COLO829 (cell line): ENCODE results near the gene ZBTB49.
"Not testable (repeated sequence)": the region's sequence is repeated elsewhere in the genome, so short reads cannot be mapped to it uniquely, and the experiment has no call there.

ENCODE experiments used
- DNase-seq: peaks from one replicate; pipeline ENCODE4 v3.0.0; 2012; ENCODE audit warnings: low spot score

ZBTB49 gene, protein sequence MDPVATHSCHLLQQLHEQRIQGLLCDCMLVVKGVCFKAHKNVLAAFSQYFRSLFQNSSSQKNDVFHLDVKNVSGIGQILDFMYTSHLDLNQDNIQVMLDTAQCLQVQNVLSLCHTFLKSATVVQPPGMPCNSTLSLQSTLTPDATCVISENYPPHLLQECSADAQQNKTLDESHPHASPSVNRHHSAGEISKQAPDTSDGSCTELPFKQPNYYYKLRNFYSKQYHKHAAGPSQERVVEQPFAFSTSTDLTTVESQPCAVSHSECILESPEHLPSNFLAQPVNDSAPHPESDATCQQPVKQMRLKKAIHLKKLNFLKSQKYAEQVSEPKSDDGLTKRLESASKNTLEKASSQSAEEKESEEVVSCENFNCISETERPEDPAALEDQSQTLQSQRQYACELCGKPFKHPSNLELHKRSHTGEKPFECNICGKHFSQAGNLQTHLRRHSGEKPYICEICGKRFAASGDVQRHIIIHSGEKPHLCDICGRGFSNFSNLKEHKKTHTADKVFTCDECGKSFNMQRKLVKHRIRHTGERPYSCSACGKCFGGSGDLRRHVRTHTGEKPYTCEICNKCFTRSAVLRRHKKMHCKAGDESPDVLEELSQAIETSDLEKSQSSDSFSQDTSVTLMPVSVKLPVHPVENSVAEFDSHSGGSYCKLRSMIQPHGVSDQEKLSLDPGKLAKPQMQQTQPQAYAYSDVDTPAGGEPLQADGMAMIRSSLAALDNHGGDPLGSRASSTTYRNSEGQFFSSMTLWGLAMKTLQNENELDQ

DNA sequence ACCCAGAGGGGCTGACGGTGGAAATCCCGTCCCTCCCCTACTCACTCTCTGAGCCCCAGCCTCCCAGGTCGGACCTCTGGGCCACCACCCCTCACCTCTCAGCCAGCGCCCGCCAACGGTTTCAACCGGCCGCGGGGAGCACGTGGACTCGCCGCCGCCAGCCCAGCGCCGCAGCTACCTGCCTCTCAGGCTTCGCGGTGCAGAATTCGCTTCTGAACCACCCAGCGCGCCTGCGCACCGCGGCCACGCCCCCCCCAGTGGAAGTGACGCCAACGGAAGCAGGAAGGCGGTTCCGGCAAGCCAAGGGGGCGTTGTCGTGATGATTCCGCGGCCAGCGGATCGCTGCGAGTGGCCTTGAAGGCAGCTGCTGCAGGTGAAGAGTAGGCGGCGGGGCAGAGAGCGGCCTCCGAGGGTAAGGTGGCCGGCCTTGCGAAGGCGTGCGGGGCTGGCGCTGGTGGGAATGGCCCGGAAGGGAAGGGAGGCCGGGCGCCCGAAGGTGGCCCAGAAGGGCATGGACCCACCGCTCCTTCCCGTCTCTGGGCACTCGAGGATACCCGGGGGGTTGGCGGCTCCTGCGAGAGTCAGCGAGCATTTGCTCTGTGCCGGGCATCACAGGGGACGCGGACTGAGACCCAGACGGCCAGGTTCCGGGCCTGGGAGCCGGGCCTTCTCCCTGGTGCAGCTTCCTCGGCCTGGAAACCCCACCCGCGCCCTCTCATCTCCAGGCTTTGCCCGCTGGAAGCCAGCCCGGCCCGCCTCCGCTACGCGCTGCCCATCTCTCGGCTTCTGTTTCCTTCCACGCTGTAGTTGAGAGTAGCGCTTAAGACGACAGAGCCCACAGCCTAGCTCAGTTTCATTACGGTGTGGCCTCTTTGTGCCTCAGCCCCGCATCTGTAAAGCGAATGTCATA, at the start of gene ZBTB49, which contains the start of gene LYAR:
TSS of gene ZBTB49 (plus strand) at position 311 of the 910 bp plus-strand sequence. CDS start 9,695 bp downstream, outside the sequence.
TSS of gene LYAR (minus strand) at position 214 of the 910 bp plus-strand sequence. CDS start 6,412 bp downstream, outside the sequence.
- peak; percentile 89 for DNase-seq

GRCh38 chr4:4245172-4245571, 44.9 kb upstream of the ZBTB49 start:
- no peak for DNase-seq

- no peak for DNase-seq
Observed at GRCh38 chr4:4247696-4248028, 42.4 kb upstream of the ZBTB49 start.

- peak; percentile 89 for DNase-seq
Observed at GRCh38 chr4:4248029-4248884, 41.8 kb upstream of the ZBTB49 start, which contains the start of gene TMEM128. TSS of gene TMEM128 (minus strand) at chr4:4248223. CDS start at chr4:4248202, 21 bp downstream.

DNA sequence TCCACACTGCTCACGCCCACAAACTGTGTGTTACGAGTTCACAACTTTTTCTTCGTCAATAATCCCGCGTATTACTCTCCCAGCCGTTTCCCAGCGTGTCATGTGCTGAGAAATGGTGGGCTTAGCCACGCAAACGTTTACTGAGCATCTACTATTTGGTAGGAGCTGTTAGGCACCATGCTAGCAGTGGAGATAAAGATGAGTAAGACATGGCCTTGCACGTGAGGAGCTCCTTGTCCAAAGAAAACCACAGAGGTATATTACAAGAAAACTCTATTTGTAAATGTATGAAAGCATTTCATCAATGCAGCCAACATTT, 41.2 kb upstream of the ZBTB49 start:
- DNase-seq: peak; percentile 16

- not testable (repeated sequence) for DNase-seq
Observed at GRCh38 chr4:4249342-4249741, 40.7 kb upstream of the ZBTB49 start.

DNA sequence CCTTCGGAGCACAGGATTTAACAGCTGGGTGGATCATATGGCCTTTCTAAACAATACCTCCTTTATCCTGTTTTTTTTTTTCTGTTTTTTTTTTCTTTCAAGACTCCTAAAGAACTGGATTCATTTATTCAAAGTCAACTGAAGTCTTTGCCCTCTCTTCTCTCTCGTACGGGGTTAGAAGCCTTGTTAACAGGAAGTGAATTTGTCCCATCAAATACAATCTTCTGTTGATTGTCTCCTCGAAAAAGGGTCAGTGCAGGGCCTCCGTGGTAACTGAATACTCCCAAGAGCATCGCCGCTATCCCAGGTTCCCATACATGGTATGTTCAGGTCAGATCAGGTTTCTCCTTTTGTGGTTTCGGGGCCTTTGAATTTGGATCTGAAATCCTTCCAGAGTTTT, 40.2 kb upstream of the ZBTB49 start:
- DNase-seq: peak; percentile 76

DNA sequence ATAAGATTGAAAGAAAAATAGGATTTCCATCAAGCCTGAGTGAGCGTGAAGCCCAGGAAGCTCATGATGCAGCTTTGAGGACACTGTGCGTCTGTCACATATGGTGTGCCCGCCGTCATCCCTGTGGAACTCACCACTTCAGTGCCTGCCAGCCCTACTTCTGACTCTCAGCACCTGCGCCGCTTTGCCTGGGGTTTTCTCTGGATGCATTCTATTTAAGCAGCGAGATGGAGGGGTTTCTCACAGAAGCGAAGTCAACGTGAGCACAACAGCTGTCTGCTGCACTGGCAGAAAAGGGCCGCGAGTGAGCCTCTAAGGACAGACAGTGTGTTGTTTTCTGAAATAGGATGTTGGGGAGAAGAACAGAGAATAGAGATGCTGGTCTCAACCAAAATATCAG, 35.9 kb upstream of the ZBTB49 start:
- no peak for DNase-seq

GRCh38 chr4:4254666-4255065, 35.4 kb upstream of the ZBTB49 start:
- no peak for DNase-seq

DNA sequence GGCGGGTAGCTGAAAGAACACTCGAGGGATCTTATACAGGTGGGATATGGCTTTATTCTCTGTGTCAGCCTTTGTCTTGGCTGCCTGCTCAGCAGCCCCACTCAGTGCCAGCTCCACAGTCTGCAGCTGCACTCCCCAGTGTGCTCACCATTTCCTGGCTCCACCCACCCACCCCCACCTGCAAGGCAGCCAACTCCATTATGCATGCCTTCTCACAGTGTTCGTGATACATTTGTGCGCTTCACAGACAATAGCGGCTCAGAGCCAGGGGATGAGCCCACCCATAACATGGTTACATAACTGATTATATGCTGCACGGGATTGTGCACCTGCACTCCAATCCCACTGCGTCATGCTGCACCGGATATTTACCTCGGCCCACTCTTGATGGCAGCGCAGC, 33.3 kb upstream of the ZBTB49 start:
- no peak for DNase-seq

DNA sequence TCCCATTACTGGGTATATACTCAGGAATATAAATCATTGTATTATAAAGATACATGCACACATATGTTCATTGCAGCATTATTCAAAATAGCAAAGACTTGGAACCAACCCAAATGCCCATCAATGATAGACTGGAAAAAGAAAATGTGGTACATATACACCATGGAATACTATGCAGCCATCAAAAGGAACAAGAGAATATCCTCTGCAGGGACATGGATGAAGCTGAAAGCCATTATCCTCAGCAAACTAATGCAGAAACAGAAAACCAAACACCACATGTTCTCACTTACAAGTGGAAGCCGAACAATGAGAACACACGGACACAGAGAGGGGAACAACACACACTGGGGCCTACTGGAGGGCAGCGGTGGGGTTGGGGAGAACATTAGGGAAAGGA, 32.3 kb upstream of the ZBTB49 start:
- DNase-seq: not testable (repeated sequence)

GRCh38 chr4:4259484-4260100, 30.5 kb upstream of the ZBTB49 start:
- DNase-seq: peak; percentile 15

GRCh38 chr4:4260185-4260751, 29.8 kb upstream of the ZBTB49 start:
- DNase-seq: peak; percentile 76

- DNase-seq: no peak
Observed at GRCh38 chr4:4267981-4268380, 22.1 kb upstream of the ZBTB49 start.

GRCh38 chr4:4268776-4269175, 21.3 kb upstream of the ZBTB49 start:
- no peak for DNase-seq

GRCh38 chr4:4269331-4269731, 20.7 kb upstream of the ZBTB49 start:
- DNase-seq: no peak

DNA sequence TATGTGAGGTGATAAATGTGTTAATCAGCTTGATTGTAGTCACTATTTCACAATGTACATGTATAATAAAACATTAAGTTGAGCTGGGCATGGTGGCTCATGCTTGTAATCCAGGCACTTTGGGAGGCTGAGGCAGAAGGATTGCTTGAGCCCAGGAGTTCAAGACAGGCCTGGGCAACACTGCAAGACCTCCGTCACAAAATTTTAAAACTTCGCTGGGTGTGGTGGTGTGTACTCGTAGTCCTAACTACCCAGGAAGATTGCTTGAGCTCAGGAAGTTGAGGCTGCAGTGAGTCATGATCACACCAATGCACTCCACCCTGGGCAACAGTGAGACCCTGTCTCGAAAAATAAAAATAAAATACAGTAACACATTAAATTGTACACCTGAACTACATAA, 20.2 kb upstream of the ZBTB49 start:
- no peak for DNase-seq

- DNase-seq: no peak
Observed at GRCh38 chr4:4270529-4270928, 19.5 kb upstream of the ZBTB49 start.

DNA sequence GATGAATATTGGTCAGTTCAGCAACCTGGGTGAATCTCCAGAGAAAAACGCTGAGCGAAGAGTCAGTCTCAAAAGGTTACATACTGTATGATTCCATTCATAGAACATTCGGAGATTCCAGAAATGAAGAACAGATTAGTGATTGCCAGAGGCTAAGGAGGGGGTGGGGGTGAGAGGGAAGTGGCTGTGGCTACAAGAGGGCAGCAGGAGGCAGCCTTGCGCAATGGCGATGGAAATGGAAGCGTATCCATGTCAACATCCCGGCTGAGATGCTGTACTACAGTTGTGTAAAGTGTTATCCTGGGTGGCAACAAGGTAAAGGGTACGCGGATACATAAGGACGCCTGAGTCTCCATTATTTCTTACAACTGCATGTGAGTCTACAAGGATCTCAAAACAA, 18.1 kb upstream of the ZBTB49 start:
- DNase-seq: no peak

GRCh38 chr4:4274226-4274625, 15.8 kb upstream of the ZBTB49 start:
- DNase-seq: no peak
